HEK293 (cell line): ENCODE data around the gene ARHGAP15.

Experiments
- CTCF ChIA-PET: fragments of 350-600 bp; formaldehyde crosslinking; extraction: SDS; loops from one replicate; lab custom pipeline; 2021; ENCODE audit warnings: antibody characterized with exemption; lab: Yijun Ruan, JAX
- POLR2A ChIA-PET: fragments of 300-600 bp; formaldehyde crosslinking; extraction: SDS; loops from one replicate; lab custom pipeline; 2020; ENCODE audit warnings: antibody characterized with exemption, inconsistent platforms; lab: Yijun Ruan, JAX
- H3K27ac ChIP-seq: fragments of 200-500 bp; sonication (Bioruptor generic); 2 replicates; pipeline ENCODE4 v1.5.1; 2014; ENCODE audit warnings: low read depth, low read length, control low read depth, inconsistent platforms; ENCODE audit errors: extremely low read depth
- H3K36me3 ChIP-seq, 2 experiments: fragments of 200-500 bp in 1 of 2; sonication (Bioruptor generic) in 1 of 2; 1 replicate in 1 of 2; 2 replicates in 1 of 2; pipeline ENCODE4 v1.5.1; 2014 to 2017; ENCODE audit warnings: inconsistent platforms in 2 of 2, low read length in 2 of 2; ENCODE audit not compliant: control insufficient read depth in 2 of 2, insufficient read depth in 1 of 2
- H3K4me1 ChIP-seq: fragments of 200-500 bp; sonication (Bioruptor generic); 2 replicates; pipeline ENCODE4 v1.5.1; 2014; ENCODE audit warnings: mild to moderate bottlenecking, low read length, inconsistent platforms; ENCODE audit not compliant: control insufficient read depth, insufficient read depth
- H3K4me3 ChIP-seq: 2 replicates; pipeline ENCODE4 v1.5.1; 2011; ENCODE audit warnings: low read depth, mild to moderate bottlenecking, control low read depth, low read length, moderate library complexity
- H3K9me3 ChIP-seq: fragments of 200-500 bp; sonication (Bioruptor generic); 2 replicates; pipeline ENCODE4 v1.5.1; 2014; ENCODE audit warnings: low read depth, low read length, inconsistent platforms; ENCODE audit not compliant: control insufficient read depth, insufficient read depth
- FEZF1 ChIP-seq: fragments of 450-650 bp; formaldehyde crosslinking; IDR thresholded peaks from 2 replicates; pipeline ENCODE4 v1.5.1; 2016; ENCODE audit warnings: missing biosample characterization, missing genetic modification characterization
- GLIS2 ChIP-seq: fragments of 450-650 bp; formaldehyde crosslinking; IDR thresholded peaks from 2 replicates; pipeline ENCODE4 v1.5.1; 2016; ENCODE audit warnings: missing biosample characterization, missing genetic modification characterization
- KLF16 ChIP-seq: fragments of 450-650 bp; formaldehyde crosslinking; IDR thresholded peaks from 2 replicates; pipeline ENCODE4 v1.5.1; 2017; ENCODE audit warnings: missing biosample characterization, missing genetic modification characterization
- REPIN1 ChIP-seq: fragments of 450-650 bp; formaldehyde crosslinking; IDR thresholded peaks from 2 replicates; pipeline ENCODE4 v1.5.1; 2017; ENCODE audit warnings: missing biosample characterization, missing genetic modification characterization, low read depth
- SCRT2 ChIP-seq: fragments of 450-650 bp; formaldehyde crosslinking; IDR thresholded peaks from 2 replicates; pipeline ENCODE4 v1.5.1; 2016; ENCODE audit warnings: missing biosample characterization, missing genetic modification characterization
- ZFP41 ChIP-seq: fragments of 450-650 bp; formaldehyde crosslinking; IDR thresholded peaks from 2 replicates; pipeline ENCODE4 v1.5.1; 2016; ENCODE audit warnings: missing biosample characterization, missing genetic modification characterization, borderline replicate concordance
- ZNF146 ChIP-seq: fragments of 450-650 bp; formaldehyde crosslinking; IDR thresholded peaks from 2 replicates; pipeline ENCODE4 v1.5.1; 2016; ENCODE audit warnings: missing biosample characterization, missing genetic modification characterization
- ZNF433 ChIP-seq: fragments of 450-650 bp; formaldehyde crosslinking; IDR thresholded peaks from 2 replicates; pipeline ENCODE4 v1.5.1; 2016; ENCODE audit warnings: missing biosample characterization, missing genetic modification characterization, low read depth
- ZNF560 ChIP-seq: fragments of 450-650 bp; formaldehyde crosslinking; IDR thresholded peaks from 2 replicates; pipeline ENCODE4 v1.5.1; 2017; ENCODE audit warnings: missing biosample characterization, missing genetic modification characterization, borderline replicate concordance
- ZNF561 ChIP-seq: fragments of 450-650 bp; IDR thresholded peaks from 2 replicates; pipeline ENCODE4 v1.5.1; 2018; ENCODE audit warnings: missing biosample characterization, missing genetic modification characterization, borderline replicate concordance
- ZNF621 ChIP-seq: fragments of 450-650 bp; formaldehyde crosslinking; IDR thresholded peaks from 2 replicates; pipeline ENCODE4 v1.5.1; 2017; ENCODE audit warnings: missing biosample characterization, missing genetic modification characterization
- ZNF629 ChIP-seq: fragments of 450-650 bp; formaldehyde crosslinking; IDR thresholded peaks from 2 replicates; pipeline ENCODE4 v1.5.1; 2017; ENCODE audit warnings: missing biosample characterization, missing genetic modification characterization
- ZNF747 ChIP-seq: fragments of 450-650 bp; formaldehyde crosslinking; IDR thresholded peaks from 2 replicates; pipeline ENCODE4 v1.5.1; 2016; ENCODE audit warnings: missing biosample characterization, missing genetic modification characterization
- TF ChIP-seq, protein P1 (sequence below): fragments of 450-650 bp; formaldehyde crosslinking; IDR thresholded peaks from 2 replicates; pipeline ENCODE4 v1.5.1; 2017; ENCODE audit warnings: missing biosample characterization, missing genetic modification characterization
- TF ChIP-seq, protein P2 (sequence below): fragments of 450-650 bp; formaldehyde crosslinking; IDR thresholded peaks from 2 replicates; pipeline ENCODE4 v1.5.1; 2016; ENCODE audit warnings: missing biosample characterization, missing genetic modification characterization
- TF ChIP-seq, protein P3 (sequence below): fragments of 450-650 bp; formaldehyde crosslinking; IDR thresholded peaks from 2 replicates; pipeline ENCODE4 v1.5.1; 2016; ENCODE audit warnings: missing biosample characterization, missing genetic modification characterization
- TF ChIP-seq, protein P4 (sequence below): fragments of 450-650 bp; formaldehyde crosslinking; IDR thresholded peaks from 2 replicates; pipeline ENCODE4 v1.5.1; 2017; ENCODE audit warnings: missing biosample characterization, missing genetic modification characterization
- TF ChIP-seq, protein P5 (sequence below): fragments of 450-650 bp; formaldehyde crosslinking; IDR thresholded peaks from 2 replicates; pipeline ENCODE4 v1.5.1; 2016; ENCODE audit warnings: missing biosample characterization, missing genetic modification characterization

Gene ARHGAP15

DNA sequence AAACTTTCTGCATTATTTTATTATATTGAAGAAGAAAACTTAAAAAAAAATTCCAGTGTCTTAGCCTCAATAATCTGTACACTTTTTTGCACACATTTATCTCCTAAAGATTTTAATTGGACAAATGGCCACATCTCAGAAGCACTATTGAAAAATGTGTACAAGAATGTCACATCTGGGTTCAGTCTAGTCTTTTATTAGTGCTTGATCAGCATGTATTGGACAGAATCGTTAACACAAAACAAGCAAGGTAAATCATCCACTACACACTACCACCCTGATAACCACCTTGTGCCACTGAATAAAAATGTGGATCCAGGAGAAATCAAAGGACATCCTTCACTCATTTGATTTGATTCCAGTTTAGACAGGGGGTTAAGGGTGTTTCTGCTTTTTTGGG is 554.8 kb downstream of the ARHGAP15 start (continued):
- TF ChIP-seq, protein P1, sequence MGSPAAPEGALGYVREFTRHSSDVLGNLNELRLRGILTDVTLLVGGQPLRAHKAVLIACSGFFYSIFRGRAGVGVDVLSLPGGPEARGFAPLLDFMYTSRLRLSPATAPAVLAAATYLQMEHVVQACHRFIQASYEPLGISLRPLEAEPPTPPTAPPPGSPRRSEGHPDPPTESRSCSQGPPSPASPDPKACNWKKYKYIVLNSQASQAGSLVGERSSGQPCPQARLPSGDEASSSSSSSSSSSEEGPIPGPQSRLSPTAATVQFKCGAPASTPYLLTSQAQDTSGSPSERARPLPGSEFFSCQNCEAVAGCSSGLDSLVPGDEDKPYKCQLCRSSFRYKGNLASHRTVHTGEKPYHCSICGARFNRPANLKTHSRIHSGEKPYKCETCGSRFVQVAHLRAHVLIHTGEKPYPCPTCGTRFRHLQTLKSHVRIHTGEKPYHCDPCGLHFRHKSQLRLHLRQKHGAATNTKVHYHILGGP: no peak

DNA sequence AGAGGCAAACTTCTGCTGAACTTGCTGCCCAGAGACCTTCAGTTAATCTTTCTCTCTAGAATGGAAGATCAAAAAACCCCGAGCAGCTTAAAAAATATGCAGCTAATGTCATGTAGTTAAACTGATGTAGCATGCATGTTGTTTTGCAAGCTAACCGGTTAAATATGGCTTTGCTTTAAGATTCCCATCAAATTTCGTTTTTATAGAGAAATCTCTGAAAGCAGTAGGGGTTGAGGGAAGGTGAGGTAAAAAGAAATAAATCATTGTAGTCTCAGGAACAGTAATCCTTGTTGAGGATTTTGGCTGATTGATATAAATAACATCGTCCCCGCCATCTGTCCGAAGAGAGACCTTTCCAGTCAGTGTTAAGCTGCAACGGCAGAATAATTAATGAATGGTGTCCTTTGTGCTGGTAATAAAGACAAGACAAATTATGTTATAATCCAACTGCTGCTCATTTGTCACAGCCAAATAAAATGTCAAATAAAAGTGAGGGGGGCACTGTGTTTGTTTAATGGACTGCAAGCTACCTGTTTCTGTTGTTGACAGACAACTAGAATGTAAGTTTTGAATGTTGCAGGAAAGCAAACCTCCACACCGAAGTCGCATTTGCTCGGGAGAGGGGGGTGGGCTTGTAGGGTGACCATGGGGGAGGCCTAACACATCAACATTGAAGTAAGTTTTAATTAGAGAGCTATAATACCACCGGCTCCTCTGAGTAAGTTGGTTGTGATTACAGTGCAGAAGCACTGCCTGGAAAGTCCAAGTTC is 555.5 kb downstream of the ARHGAP15 start:
- no peaks in the 10 kb centered on the region for H3K4me1 ChIP-seq
- no peak overlapping the region for H3K27ac ChIP-seq
- H3K36me3 ChIP-seq: no peaks in the 10 kb centered on the region
- H3K4me3 ChIP-seq: no peak overlapping the region
- no peak for TF ChIP-seq ZNF433 (tag by site-specific recombination)
- no peak for TF ChIP-seq ZFP41 (tag by site-specific recombination)
- TF ChIP-seq ZNF747 (tag by site-specific recombination): no peak
- TF ChIP-seq KLF16 (tag by site-specific recombination): no peak
- TF ChIP-seq ZNF560: no peak
- no peak for TF ChIP-seq ZNF561 (tag by site-specific recombination)
- TF ChIP-seq, protein P2, sequence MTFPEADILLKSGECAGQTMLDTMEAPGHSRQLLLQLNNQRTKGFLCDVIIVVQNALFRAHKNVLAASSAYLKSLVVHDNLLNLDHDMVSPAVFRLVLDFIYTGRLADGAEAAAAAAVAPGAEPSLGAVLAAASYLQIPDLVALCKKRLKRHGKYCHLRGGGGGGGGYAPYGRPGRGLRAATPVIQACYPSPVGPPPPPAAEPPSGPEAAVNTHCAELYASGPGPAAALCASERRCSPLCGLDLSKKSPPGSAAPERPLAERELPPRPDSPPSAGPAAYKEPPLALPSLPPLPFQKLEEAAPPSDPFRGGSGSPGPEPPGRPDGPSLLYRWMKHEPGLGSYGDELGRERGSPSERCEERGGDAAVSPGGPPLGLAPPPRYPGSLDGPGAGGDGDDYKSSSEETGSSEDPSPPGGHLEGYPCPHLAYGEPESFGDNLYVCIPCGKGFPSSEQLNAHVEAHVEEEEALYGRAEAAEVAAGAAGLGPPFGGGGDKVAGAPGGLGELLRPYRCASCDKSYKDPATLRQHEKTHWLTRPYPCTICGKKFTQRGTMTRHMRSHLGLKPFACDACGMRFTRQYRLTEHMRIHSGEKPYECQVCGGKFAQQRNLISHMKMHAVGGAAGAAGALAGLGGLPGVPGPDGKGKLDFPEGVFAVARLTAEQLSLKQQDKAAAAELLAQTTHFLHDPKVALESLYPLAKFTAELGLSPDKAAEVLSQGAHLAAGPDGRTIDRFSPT (tag by site-specific recombination): no peak
- ChIA-PET CTCF (interaction anchor here (0.6 to 1.3 kb wide), 6 partner anchors 9 to 703 kb away, joined by 3 to 6 read pairs (median 3); no protein-coding TSS in a partner anchor), POLR2A (no interaction called here)
- H3K9me3 ChIP-seq: no peaks in the 10 kb centered on the region

DNA sequence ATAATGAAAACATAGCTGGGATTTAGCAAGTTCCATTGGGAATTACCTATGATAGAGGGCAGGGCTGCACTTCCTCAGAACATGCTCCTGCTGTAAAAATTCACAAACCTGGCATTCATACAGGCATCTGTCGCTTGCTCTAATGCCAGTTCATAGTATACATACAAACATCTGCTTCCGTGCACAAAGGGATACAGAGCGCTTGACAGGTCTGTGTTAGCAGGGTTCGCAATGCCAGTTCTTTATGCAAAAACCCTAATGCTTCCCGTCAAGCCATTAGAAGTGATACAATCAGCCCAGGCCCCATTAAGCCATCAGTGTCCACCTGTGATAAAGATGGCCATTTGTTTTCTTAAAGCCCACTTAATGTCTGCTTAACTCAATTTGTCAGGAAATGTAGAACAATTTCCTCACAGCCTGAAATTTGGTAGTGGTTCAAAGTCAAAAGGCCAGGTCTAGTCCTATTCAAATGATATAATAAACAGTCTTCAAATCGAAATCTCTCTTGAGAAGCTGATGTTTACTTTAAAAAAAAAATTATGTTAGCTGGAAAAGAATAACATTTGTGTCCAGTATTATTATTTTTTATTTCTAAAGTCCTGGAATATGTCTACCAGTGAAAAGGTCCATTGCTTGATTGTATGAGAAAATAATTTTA is 556.3 kb downstream of the ARHGAP15 start:
- CTCF ChIA-PET: interaction anchor here (0.5 to 2.2 kb wide), 9 partner anchors 10 to 702 kb away, joined by 3 to 11 read pairs (median 3); no protein-coding TSS in a partner anchor

DNA sequence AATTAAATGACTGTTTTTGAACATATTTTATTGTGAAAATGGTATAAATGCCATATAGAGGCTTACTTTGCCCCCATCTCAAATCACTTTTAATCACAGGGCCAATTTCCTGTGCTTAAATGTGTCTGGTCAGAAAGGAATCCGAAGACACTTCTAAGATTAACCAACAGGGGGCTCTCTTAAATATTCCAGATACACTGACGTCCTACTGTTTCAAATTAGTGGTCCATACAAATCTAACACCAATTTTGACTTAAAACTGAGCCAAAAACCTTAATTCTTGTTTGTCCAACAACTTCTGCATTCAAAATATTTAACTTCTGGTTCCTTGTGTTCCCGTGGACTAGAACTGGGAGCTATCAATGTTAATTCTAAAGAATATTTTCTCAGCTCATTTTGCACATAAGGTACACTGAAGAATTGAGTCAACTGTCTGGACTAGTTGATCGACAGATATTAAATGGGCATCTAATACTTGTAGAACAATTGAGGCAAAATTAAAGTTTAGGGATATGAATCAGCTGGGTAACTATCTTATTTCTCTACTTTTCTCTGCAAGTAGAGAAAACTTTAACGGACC is 557.5 kb downstream of the ARHGAP15 start:
- no peak overlapping the region for H3K4me3 ChIP-seq
- no peaks in the 10 kb centered on the region for H3K4me1 ChIP-seq
- H3K9me3 ChIP-seq: no peaks in the 10 kb centered on the region
- POLR2A ChIA-PET: no interaction called here
- CTCF ChIA-PET: interaction anchor here (0.6 to 2.2 kb wide), 9 partner anchors 11 to 528 kb away, joined by 3 to 11 read pairs (median 3); no protein-coding TSS in a partner anchor
- H3K27ac ChIP-seq: no peak overlapping the region
- no peaks in the 10 kb centered on the region for H3K36me3 ChIP-seq
- TF ChIP-seq, protein P3, sequence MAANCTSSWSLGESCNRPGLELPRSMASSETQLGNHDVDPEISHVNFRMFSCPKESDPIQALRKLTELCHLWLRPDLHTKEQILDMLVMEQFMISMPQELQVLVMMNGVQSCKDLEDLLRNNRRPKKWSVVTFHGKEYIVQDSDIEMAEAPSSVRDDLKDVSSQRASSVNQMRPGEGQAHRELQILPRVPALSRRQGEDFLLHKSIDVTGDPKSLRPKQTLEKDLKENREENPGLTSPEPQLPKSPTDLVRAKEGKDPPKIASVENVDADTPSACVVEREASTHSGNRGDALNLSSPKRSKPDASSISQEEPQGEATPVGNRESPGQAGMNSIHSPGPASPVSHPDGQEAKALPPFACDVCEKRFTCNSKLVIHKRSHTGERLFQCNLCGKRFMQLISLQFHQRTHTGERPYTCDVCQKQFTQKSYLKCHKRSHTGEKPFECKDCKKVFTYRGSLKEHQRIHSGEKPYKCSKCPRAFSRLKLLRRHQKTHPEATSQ: no peak
- TF ChIP-seq FEZF1 (tag by site-specific recombination) (no peak), REPIN1 (tag by site-specific recombination) (no peak), ZNF621 (tag by site-specific recombination) (no peak), ZNF146 (tag by site-specific recombination) (no peak), GLIS2 (tag by site-specific recombination) (no peak)
- TF ChIP-seq, protein P4, sequence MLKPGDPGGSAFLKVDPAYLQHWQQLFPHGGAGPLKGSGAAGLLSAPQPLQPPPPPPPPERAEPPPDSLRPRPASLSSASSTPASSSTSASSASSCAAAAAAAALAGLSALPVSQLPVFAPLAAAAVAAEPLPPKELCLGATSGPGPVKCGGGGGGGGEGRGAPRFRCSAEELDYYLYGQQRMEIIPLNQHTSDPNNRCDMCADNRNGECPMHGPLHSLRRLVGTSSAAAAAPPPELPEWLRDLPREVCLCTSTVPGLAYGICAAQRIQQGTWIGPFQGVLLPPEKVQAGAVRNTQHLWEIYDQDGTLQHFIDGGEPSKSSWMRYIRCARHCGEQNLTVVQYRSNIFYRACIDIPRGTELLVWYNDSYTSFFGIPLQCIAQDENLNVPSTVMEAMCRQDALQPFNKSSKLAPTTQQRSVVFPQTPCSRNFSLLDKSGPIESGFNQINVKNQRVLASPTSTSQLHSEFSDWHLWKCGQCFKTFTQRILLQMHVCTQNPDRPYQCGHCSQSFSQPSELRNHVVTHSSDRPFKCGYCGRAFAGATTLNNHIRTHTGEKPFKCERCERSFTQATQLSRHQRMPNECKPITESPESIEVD (tag by site-specific recombination): no peak
- TF ChIP-seq, protein P5, sequence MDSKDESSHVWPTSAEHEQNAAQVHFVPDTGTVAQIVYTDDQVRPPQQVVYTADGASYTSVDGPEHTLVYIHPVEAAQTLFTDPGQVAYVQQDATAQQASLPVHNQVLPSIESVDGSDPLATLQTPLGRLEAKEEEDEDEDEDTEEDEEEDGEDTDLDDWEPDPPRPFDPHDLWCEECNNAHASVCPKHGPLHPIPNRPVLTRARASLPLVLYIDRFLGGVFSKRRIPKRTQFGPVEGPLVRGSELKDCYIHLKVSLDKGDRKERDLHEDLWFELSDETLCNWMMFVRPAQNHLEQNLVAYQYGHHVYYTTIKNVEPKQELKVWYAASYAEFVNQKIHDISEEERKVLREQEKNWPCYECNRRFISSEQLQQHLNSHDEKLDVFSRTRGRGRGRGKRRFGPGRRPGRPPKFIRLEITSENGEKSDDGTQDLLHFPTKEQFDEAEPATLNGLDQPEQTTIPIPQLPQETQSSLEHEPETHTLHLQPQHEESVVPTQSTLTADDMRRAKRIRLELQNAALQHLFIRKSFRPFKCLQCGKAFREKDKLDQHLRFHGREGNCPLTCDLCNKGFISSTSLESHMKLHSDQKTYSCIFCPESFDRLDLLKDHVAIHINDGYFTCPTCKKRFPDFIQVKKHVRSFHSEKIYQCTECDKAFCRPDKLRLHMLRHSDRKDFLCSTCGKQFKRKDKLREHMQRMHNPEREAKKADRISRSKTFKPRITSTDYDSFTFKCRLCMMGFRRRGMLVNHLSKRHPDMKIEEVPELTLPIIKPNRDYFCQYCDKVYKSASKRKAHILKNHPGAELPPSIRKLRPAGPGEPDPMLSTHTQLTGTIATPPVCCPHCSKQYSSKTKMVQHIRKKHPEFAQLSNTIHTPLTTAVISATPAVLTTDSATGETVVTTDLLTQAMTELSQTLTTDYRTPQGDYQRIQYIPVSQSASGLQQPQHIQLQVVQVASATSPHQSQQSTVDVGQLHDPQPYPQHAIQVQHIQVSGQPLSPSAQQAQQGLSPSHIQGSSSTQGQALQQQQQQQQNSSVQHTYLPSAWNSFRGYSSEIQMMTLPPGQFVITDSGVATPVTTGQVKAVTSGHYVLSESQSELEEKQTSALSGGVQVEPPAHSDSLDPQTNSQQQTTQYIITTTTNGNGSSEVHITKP (tag by site-specific recombination): no peak

More for the DNA sequence above, 556.3 kb downstream of the ARHGAP15 start:
- TF ChIP-seq SCRT2 (tag by site-specific recombination) (peak; percentile 70), ZNF629 (tag by site-specific recombination) (no peak)
- Histone ChIP-seq H3K9me3 (no peaks in the 10 kb centered on the region), H3K27ac (no peak overlapping the region), H3K36me3 (no peaks in the 10 kb centered on the region), H3K4me3 (no peak overlapping the region), H3K4me1 (no peaks in the 10 kb centered on the region)
- POLR2A ChIA-PET: no interaction called here
